GM12875 (cell line): ENCODE results near the gene KAT2B.

ENCODE experiments used
- H3K4me3 ChIP-seq: one replicate; pipeline ENCODE4 v1.5.1; 2011; ENCODE audit warnings: low read depth, low read length, control low read depth
- CTCF ChIP-seq: IDR thresholded peaks from 2 replicates; pipeline ENCODE4 v1.5.1; 2011; ENCODE audit warnings: low read depth, mild to moderate bottlenecking, control low read depth, inconsistent platforms, low read length, moderate library complexity, borderline replicate concordance; ENCODE audit not compliant: insufficient read depth

Gene KAT2B

GRCh38 chr3:20108869-20109268 is 68.6 kb downstream of the KAT2B start:
- no peak overlapping the region for H3K4me3 ChIP-seq

GRCh38 chr3:20110826-20111225 is 70.6 kb downstream of the KAT2B start:
- no peak for TF ChIP-seq CTCF
- no peak overlapping the region for H3K4me3 ChIP-seq

More at GRCh38 chr3:20108869-20109268, 68.6 kb downstream of the KAT2B start:
- no peak for TF ChIP-seq CTCF

GRCh38 chr3:20111836-20112235 is 71.6 kb downstream of the KAT2B start:
- no peak overlapping the region for H3K4me3 ChIP-seq
- no peak for TF ChIP-seq CTCF

- H3K4me3 ChIP-seq, result no peak overlapping the region
- no peak for TF ChIP-seq CTCF
Observed at GRCh38 chr3:20121088-20121487, 80.8 kb downstream of the KAT2B start.

GRCh38 chr3:20123131-20123652 is 82.9 kb downstream of the KAT2B start:
- no peak for TF ChIP-seq CTCF
- no peak overlapping the region for H3K4me3 ChIP-seq

- no peak for TF ChIP-seq CTCF
- H3K4me3 ChIP-seq, result no peak overlapping the region
Observed at GRCh38 chr3:20125289-20125688, 85.0 kb downstream of the KAT2B start.

GRCh38 chr3:20125897-20126296 is 85.7 kb downstream of the KAT2B start:
- no peak overlapping the region for H3K4me3 ChIP-seq
- TF ChIP-seq CTCF, result no peak
